GM12872 (cell line): ENCODE results near the gene TSEN2.

Source experiments
- TF ChIP-seq, protein P1 (sequence below): IDR thresholded peaks from 3 replicates; pipeline ENCODE4 v1.5.1; 2011; ENCODE audit warnings: low read depth, mild to moderate bottlenecking, low read length, moderate library complexity; ENCODE audit not compliant: insufficient read depth

Gene TSEN2

GRCh38 chr3:12447075-12447474, 37.2 kb upstream of the TSEN2 start:
- TF ChIP-seq, protein P1, sequence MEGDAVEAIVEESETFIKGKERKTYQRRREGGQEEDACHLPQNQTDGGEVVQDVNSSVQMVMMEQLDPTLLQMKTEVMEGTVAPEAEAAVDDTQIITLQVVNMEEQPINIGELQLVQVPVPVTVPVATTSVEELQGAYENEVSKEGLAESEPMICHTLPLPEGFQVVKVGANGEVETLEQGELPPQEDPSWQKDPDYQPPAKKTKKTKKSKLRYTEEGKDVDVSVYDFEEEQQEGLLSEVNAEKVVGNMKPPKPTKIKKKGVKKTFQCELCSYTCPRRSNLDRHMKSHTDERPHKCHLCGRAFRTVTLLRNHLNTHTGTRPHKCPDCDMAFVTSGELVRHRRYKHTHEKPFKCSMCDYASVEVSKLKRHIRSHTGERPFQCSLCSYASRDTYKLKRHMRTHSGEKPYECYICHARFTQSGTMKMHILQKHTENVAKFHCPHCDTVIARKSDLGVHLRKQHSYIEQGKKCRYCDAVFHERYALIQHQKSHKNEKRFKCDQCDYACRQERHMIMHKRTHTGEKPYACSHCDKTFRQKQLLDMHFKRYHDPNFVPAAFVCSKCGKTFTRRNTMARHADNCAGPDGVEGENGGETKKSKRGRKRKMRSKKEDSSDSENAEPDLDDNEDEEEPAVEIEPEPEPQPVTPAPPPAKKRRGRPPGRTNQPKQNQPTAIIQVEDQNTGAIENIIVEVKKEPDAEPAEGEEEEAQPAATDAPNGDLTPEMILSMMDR = no peak

- TF ChIP-seq, protein P1 = peak; percentile 20; the same call in 1 of the 3 replicates
Measured at GRCh38 chr3:12448404-12449202, 35.7 kb upstream of the TSEN2 start.

DNA sequence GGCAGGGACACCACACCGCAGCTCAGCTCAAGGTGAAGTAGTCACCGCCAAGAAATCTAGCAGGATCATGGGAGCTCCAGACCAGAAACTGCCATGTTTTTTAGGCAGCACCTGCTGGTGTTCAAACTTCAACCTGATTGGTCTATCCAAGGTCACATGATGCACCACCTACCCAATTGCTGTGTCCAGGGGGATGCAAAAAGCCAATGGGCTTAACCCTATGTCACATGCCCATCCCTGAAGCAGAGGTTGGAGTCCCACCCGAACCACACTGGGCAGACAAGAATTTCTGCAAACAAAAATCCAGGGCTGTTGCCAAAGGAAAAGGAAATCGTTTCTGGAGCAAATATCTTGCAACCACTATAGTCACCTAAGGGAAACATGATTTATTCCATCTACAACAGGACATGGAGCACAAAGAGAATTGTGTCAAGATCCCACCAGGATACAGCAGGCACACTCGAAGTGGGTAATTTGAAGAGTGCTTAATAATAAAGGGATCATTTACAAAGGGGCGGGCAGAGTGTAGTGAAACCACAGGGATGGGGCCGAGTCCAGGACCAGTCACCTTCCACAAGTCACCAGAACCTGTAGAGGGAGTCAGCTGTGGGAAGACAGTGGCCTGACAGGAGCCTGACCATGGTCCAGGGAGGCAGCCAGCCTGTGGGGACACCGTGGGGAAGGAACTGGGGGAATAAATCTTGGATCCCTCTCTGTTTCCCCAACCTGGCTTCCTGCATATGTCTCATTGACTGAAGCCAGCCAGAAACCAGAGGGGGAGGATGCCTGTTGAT, 34.2 kb upstream of the TSEN2 start:
- TF ChIP-seq, protein P1 = no peak

DNA sequence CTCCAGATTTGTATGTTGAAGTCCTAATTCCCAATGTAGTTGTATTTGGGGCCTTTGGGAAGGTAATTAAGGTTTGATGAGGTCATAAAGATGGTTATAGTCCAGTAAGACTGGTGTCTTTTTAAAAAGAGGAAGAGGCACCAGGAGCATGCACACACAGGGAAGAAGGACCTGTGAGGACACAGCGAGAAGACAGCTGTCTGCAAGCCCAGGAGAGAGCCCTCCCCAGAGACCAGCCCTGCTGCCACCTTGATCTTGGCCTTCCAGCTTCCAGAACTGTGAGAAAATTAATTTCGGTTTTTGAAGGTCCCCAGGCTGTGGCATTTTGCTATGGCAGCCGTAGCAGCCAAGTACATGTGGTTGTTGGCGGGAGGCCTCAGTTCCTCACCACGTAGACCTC, 32.8 kb upstream of the TSEN2 start:
- TF ChIP-seq, protein P1 = no peak

DNA sequence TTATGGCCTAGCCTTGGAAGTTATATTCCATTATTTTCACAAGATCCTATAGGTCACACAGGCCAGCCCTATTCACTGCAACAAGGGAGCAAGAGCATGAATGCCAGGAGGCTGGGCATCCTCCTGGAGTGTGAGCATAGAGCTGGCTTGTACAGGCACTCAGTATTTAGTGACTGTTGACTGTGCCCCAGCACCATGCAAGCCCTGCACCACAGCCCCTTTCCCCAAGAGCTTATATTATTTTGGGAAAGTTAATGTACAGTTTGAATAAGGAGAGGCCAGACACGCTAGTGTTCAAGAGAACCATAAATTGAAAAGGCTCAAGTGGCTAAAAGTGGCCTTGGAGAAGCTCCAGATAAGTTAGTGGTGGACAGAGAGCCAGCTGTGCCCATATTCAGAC, 32.3 kb upstream of the TSEN2 start:
- TF ChIP-seq, protein P1 = no peak

DNA sequence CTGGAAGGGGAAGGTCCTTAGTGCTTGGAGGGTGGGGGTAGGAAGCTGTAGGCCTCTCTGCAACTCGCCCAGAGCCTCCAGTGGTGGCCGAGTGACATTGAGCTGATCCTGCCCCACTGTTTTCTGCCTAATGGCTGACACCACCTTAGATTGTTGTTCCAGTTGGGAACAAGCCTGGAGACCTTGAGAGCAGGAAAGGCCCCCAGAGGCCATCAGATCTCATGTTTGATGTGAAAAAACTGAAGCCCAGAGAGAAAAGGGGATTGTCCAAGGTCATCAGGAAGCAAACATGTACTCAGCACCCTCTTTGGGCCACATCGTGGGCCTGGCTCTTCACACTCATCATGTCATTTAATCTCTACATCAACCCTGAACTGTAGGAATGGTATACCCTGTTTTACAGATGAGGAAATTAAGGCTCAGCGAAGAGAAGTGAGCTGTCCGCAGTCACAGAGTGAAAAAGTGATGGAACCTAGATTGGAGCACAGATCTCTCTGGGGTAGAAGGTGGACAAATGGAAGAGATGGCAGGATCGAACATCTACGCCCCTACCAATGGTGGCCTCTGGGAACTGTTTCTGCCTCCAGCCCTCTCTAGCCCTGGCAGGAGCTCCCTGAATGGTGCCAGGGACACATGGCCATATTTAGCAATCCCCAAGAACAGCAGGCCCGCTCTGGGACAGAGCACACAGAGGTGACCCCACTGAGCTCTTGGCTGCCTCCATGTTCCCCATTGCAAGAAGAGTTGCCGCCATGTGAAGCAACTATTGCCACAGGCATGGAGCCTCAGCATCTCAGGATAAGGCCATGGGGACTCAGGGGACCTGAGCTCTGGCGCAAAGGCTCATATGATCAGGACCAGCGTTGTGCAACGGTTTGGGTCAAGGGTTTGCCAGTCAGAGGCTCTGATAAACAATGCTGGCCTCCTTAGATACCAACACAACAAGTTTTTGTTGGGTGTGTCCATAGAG, 31.6 kb upstream of the TSEN2 start:
- TF ChIP-seq, protein P1 = no peak
